Endometrial microvascular endothelial cells (primary cell): ENCODE results near the gene SSC5D. TPM values are rescaled to one million over a fixed set of nuclear protein-coding genes. Genes with fewer than 3 reads are reported as not detected.

Experiments used
- total RNA-seq: library from RNA; depleted of rRNA; stranded (reverse); fragments of >200 nt; gene quantifications from one replicate; pipeline ENCODE4 v1.2.3, GENCODE V29; 2015; ENCODE audit errors: inconsistent ontology term

SSC5D gene
- total RNA-seq, 1 donor from 2014 or later: 1.1 TPM

Other genes starting within 250 kb of the SSC5D start
- gene PPP6R1, start 229.4 kb upstream of the SSC5D start, total RNA-seq: 63.8 TPM
- gene HSPBP1, start 208.3 kb upstream of the SSC5D start, total RNA-seq: 26.7 TPM
- gene BRSK1, start 204.4 kb upstream of the SSC5D start, total RNA-seq: 1.1 TPM
- not detected for gene TMEM150B, start 163.1 kb upstream of the SSC5D start, total RNA-seq
- 4.3 TPM for gene KMT5C, start 148.6 kb upstream of the SSC5D start, total RNA-seq
- not detected for gene COX6B2, start 133.7 kb upstream of the SSC5D start, total RNA-seq
- gene GARIN5B, start 125.2 kb upstream of the SSC5D start, total RNA-seq: not detected
- gene IL11, start 118.0 kb upstream of the SSC5D start, total RNA-seq: not detected
- not detected for gene TMEM190, start 111.6 kb upstream of the SSC5D start, total RNA-seq
- not detected for gene TMEM238, start 104.1 kb upstream of the SSC5D start, total RNA-seq
- 298 TPM for gene RPL28, start 102.5 kb upstream of the SSC5D start, total RNA-seq
- 101 TPM for gene UBE2S, start 80.6 kb upstream of the SSC5D start, total RNA-seq
- gene SHISA7, start 45.1 kb upstream of the SSC5D start, total RNA-seq: not detected
- gene ISOC2, start 26.8 kb upstream of the SSC5D start, total RNA-seq: 58.8 TPM
- not detected for gene C19orf85, start 23.7 kb upstream of the SSC5D start, total RNA-seq
- 4.6 TPM for gene ZNF628, start 11.8 kb upstream of the SSC5D start, total RNA-seq
- gene NAT14, start 3.2 kb upstream of the SSC5D start, total RNA-seq: 8.5 TPM
- gene SBK2, start 48.7 kb downstream of the SSC5D start, total RNA-seq: not detected
- not detected for gene SBK3, start 57.1 kb downstream of the SSC5D start, total RNA-seq
- 4.8 TPM for gene ZNF579, start 92.4 kb downstream of the SSC5D start, total RNA-seq
- gene FIZ1, start 111.1 kb downstream of the SSC5D start, total RNA-seq: 0.93 TPM
- 16.7 TPM for gene ZNF524, start 111.9 kb downstream of the SSC5D start, total RNA-seq
- gene ZNF865, start 117.2 kb downstream of the SSC5D start, total RNA-seq: 3.3 TPM
- 1.0 TPM for gene ZNF784, start 136.1 kb downstream of the SSC5D start, total RNA-seq
- gene ZNF580, start 152.6 kb downstream of the SSC5D start, total RNA-seq: 11.1 TPM
- 9.8 TPM for gene ZNF581, start 155.2 kb downstream of the SSC5D start, total RNA-seq
- 13.0 TPM for gene CCDC106, start 159.8 kb downstream of the SSC5D start, total RNA-seq
- gene U2AF2, start 166.6 kb downstream of the SSC5D start, total RNA-seq: 215 TPM
- 155 TPM for gene EPN1, start 186.8 kb downstream of the SSC5D start, total RNA-seq
- not detected for gene NLRP9, start 250.0 kb downstream of the SSC5D start, total RNA-seq